HepG2 (cell line): ENCODE results near the gene FBF1. TPM values are rescaled to one million over a fixed set of nuclear protein-coding genes. Genes with fewer than 3 reads are reported as not detected.

Experiments
- CREBL2 ChIP-seq: sonication (generic); formaldehyde crosslinking; IDR thresholded peaks from 2 replicates; pipeline ENCODE4 v1.8.1; 2023; ENCODE audit warnings: missing genetic modification reagents, mild to moderate bottlenecking, borderline replicate concordance
- ISL2 ChIP-seq: sonication (generic); formaldehyde crosslinking; IDR thresholded peaks from 2 replicates; pipeline ENCODE4 v1.5.0; 2020; ENCODE audit warnings: missing genetic modification reagents
- RERE ChIP-seq: IDR thresholded peaks from 2 replicates; pipeline ENCODE4 v1.6.1; 2016; ENCODE audit warnings: low read depth, missing genetic modification reagents, missing compliant biosample characterization
- SNRNP70 ChIP-seq: fragments of 200-400 bp; formaldehyde crosslinking; IDR thresholded peaks from 2 replicates; pipeline ENCODE4 v1.6.1; 2017; ENCODE audit warnings: mild to moderate bottlenecking, low read depth, low read length, moderate library complexity
- SP4 ChIP-seq: sonication (generic); formaldehyde crosslinking; IDR thresholded peaks from 2 replicates; pipeline ENCODE4 v1.8.1; 2023; ENCODE audit warnings: mild to moderate bottlenecking, missing genetic modification reagents
- ZNF30 ChIP-seq: sonication (generic); formaldehyde crosslinking; IDR thresholded peaks from 2 replicates; pipeline ENCODE4 v1.5.0; 2020; ENCODE audit warnings: mild to moderate bottlenecking, missing genetic modification reagents
- ZNF333 ChIP-seq: sonication (generic); formaldehyde crosslinking; IDR thresholded peaks from 2 replicates; pipeline ENCODE4 v1.4.0; 2020; ENCODE audit warnings: mild to moderate bottlenecking, missing genetic modification reagents, borderline replicate concordance
- ZNF569 ChIP-seq: sonication (generic); formaldehyde crosslinking; IDR thresholded peaks from 2 replicates; pipeline ENCODE4 v1.5.0; 2020; ENCODE audit warnings: mild to moderate bottlenecking, missing genetic modification reagents, moderate library complexity, borderline replicate concordance
- ZNF615 ChIP-seq: sonication (generic); formaldehyde crosslinking; IDR thresholded peaks from 2 replicates; pipeline ENCODE4 v1.5.0; 2020; ENCODE audit warnings: mild to moderate bottlenecking, missing genetic modification reagents, borderline replicate concordance
- polyA plus RNA-seq, 8 experiments: library from polyadenylated mRNA; depleted of rRNA in 3 of 8; stranded (reverse) in 7 of 8; unstranded in 1 of 8; fragments of >200 nt; fragmentation: Illumina TruSeq in 4 of 8; extraction: Trizol in 4 of 8; gene quantifications; 2 replicates each; pipeline versions ENCODE4 v1.2.1 to v1.2.3, GENCODE V29; 2011 to 2016; ENCODE audit warnings: low read depth in 4 of 8, missing spikeins in 1 of 8, mixed read lengths in 1 of 8; ENCODE audit not compliant: insufficient read depth in 1 of 8
- total RNA-seq, 5 experiments: library from RNA; depleted of rRNA; stranded (reverse); fragments of >200 nt; fragmentation: Illumina TruSeq; extraction: Trizol; gene quantifications; 2 replicates each; pipeline ENCODE4 v1.2.3, GENCODE V29; 2016; ENCODE audit warnings: low read depth in 1 of 5
- TF ChIP-seq, protein P1 (sequence below): sonication (generic); formaldehyde crosslinking; IDR thresholded peaks from 2 replicates; pipeline ENCODE4 v1.5.0; 2020; ENCODE audit warnings: mild to moderate bottlenecking, missing genetic modification reagents, borderline replicate concordance

The FBF1 gene
- total and polyA plus RNA-seq, 2 of the 13 experiments (the other 11 are each of a cell fraction or from before 2014, with no cell fraction given): 2.4 to 8.1 TPM

GRCh38 chr17:75892556-75893224, 48.2 kb downstream of the FBF1 start (continued):
- no peak for TF ChIP-seq RERE (CRISPR knock-in tag)
- TF ChIP-seq ZNF333 (CRISPR knock-in tag): 0 out of 2 replicates have a peak, but pooled peaks have one; percentile 12
- TF ChIP-seq SNRNP70: no peak
- no peak for TF ChIP-seq CREBL2 (CRISPR knock-in tag)
- TF ChIP-seq, protein P1, sequence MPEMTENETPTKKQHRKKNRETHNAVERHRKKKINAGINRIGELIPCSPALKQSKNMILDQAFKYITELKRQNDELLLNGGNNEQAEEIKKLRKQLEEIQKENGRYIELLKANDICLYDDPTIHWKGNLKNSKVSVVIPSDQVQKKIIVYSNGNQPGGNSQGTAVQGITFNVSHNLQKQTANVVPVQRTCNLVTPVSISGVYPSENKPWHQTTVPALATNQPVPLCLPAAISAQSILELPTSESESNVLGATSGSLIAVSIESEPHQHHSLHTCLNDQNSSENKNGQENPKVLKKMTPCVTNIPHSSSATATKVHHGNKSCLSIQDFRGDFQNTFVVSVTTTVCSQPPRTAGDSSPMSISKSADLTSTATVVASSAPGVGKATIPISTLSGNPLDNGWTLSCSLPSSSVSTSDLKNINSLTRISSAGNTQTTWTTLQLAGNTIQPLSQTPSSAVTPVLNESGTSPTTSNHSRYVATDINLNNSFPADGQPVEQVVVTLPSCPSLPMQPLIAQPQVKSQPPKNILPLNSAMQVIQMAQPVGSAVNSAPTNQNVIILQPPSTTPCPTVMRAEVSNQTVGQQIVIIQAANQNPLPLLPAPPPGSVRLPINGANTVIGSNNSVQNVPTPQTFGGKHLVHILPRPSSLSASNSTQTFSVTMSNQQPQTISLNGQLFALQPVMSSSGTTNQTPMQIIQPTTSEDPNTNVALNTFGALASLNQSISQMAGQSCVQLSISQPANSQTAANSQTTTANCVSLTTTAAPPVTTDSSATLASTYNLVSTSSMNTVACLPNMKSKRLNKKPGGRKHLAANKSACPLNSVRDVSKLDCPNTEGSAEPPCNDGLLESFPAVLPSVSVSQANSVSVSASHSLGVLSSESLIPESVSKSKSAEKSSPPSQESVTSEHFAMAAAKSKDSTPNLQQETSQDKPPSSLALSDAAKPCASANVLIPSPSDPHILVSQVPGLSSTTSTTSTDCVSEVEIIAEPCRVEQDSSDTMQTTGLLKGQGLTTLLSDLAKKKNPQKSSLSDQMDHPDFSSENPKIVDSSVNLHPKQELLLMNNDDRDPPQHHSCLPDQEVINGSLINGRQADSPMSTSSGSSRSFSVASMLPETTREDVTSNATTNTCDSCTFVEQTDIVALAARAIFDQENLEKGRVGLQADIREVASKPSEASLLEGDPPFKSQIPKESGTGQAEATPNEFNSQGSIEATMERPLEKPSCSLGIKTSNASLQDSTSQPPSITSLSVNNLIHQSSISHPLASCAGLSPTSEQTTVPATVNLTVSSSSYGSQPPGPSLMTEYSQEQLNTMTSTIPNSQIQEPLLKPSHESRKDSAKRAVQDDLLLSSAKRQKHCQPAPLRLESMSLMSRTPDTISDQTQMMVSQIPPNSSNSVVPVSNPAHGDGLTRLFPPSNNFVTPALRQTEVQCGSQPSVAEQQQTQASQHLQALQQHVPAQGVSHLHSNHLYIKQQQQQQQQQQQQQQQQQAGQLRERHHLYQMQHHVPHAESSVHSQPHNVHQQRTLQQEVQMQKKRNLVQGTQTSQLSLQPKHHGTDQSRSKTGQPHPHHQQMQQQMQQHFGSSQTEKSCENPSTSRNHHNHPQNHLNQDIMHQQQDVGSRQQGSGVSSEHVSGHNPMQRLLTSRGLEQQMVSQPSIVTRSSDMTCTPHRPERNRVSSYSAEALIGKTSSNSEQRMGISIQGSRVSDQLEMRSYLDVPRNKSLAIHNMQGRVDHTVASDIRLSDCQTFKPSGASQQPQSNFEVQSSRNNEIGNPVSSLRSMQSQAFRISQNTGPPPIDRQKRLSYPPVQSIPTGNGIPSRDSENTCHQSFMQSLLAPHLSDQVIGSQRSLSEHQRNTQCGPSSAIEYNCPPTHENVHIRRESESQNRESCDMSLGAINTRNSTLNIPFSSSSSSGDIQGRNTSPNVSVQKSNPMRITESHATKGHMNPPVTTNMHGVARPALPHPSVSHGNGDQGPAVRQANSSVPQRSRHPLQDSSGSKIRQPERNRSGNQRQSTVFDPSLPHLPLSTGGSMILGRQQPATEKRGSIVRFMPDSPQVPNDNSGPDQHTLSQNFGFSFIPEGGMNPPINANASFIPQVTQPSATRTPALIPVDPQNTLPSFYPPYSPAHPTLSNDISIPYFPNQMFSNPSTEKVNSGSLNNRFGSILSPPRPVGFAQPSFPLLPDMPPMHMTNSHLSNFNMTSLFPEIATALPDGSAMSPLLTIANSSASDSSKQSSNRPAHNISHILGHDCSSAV (CRISPR knock-in tag): no peak
- no peak for TF ChIP-seq ZNF569 (CRISPR knock-in tag)
- peak; percentile 10; the same call in 1 of the 2 replicates for TF ChIP-seq SP4 (CRISPR knock-in tag)
- TF ChIP-seq ISL2 (CRISPR knock-in tag): 0 out of 2 replicates have a peak, but pooled peaks have one; percentile 34
- TF ChIP-seq ZNF615 (CRISPR knock-in tag): 0 out of 2 replicates have a peak, but pooled peaks have one; percentile 59
- no peak for TF ChIP-seq ZNF30 (CRISPR knock-in tag)
